NT2/D1 (cell line): Measurements from ENCODE around the gene ADAMTS18.

Experiments used
- SUZ12 ChIP-seq: IDR thresholded peaks from 2 replicates; pipeline ENCODE4 v1.6.1; 2011; ENCODE audit not compliant: insufficient read length, insufficient read depth; ENCODE audit errors: extremely low read depth
- YY1 ChIP-seq: IDR thresholded peaks from 2 replicates; pipeline ENCODE4 v1.6.1; 2011; ENCODE audit not compliant: insufficient read length, insufficient read depth
- ZNF274 ChIP-seq: IDR thresholded peaks from 2 replicates; pipeline ENCODE4 v1.6.1; 2011; ENCODE audit warnings: mild to moderate bottlenecking, low read depth, low read length

- TF ChIP-seq YY1 (no peak), ZNF274 (no peak), SUZ12 (no peak)
Measured at GRCh38 chr16:77374384-77374783, 60.5 kb downstream of the ADAMTS18 start.
